Thoracic aorta (tissue), 2 donors: Measurements from ENCODE around the gene PLSCR5. TPM values are rescaled to one million over a fixed set of nuclear protein-coding genes. Genes with fewer than 3 reads are reported as not detected.
A peak's percentile ranks its signal among the peaks of the same experiment; 100 is the strongest.

Source experiments
- ATAC-seq: fragments of 150-250 bp; one replicate; pipeline ENCODE4 v1.8.0; 2017; ENCODE audit warnings: low read depth; ENCODE audit not compliant: insufficient number of reproducible peaks, low FRiP score
- DNase-seq: peaks from one replicate; pipeline ENCODE4 v3.0.0-alpha.2; 2020; ENCODE audit warnings: low spot score
- H3K27ac ChIP-seq, 2 donors: fragments of 200-600 bp; sonication (generic); 1 replicate in 1 of 2; 2 replicates in 1 of 2; pipeline ENCODE4 v1.5.1; 2016; ENCODE audit warnings: mild to moderate bottlenecking in 2 of 2, moderate library complexity in 2 of 2
- H3K27me3 ChIP-seq: fragments of 200-600 bp; sonication (generic); replicated peaks from 2 replicates; pipeline ENCODE4 v1.6.0; 2016; ENCODE audit warnings: mild to moderate bottlenecking; ENCODE audit not compliant: insufficient read depth
- H3K36me3 ChIP-seq: fragments of 200-600 bp; sonication (generic); one replicate; pipeline ENCODE4 v1.5.1; 2016
- H3K4me1 ChIP-seq, 2 donors: fragments of 200-600 bp; sonication (generic); 1 replicate in 1 of 2; 2 replicates in 1 of 2; pipeline versions ENCODE4 v1.5.1 to v1.6.0; 2016; ENCODE audit warnings: low read depth in 2 of 2, mild to moderate bottlenecking in 1 of 2; ENCODE audit not compliant: control insufficient read depth in 1 of 2
- H3K4me3 ChIP-seq: fragments of 200-600 bp; sonication (generic); 2 replicates; pipeline ENCODE4 v1.5.1; 2016; ENCODE audit warnings: mild to moderate bottlenecking
- H3K9me3 ChIP-seq: fragments of 200-600 bp; sonication (generic); 2 replicates; pipeline ENCODE4 v1.5.1; 2016
- total RNA-seq, 2 donors: library from RNA; depleted of rRNA; stranded (reverse); fragments of >200 nt; gene quantifications; one replicate each; pipeline versions ENCODE4 v1.1.0 to v1.2.3, GENCODE V29; 2016
- TF ChIP-seq, protein P1 (sequence below): fragments of 200-600 bp; sonication (generic); IDR thresholded peaks from one replicate; pipeline ENCODE4 v1.5.1; 2019; ENCODE audit warnings: antibody characterized with exemption

Gene PLSCR5
- total RNA-seq, 2 donors from 2014 or later = not detected

DNA sequence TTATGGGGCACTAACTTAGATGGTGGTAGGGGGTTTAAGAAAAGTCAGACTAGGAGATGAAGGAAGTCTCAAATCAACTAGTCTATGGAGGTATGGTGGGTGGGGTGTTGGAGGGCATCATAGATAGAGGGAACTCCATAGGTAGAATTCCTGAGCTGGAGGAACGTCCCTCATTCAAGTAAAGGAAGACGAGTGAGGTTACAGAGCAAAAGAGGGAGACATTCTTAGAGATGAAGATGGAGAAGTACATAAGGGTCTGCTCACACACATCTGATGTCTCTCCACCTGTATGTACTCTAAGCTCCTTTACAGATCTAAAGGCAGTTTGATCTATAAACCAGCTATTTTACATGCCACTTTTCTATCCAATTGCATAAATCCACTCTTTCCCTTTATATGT, 62.2 kb downstream of the PLSCR5 start:
- TF ChIP-seq, protein P1, sequence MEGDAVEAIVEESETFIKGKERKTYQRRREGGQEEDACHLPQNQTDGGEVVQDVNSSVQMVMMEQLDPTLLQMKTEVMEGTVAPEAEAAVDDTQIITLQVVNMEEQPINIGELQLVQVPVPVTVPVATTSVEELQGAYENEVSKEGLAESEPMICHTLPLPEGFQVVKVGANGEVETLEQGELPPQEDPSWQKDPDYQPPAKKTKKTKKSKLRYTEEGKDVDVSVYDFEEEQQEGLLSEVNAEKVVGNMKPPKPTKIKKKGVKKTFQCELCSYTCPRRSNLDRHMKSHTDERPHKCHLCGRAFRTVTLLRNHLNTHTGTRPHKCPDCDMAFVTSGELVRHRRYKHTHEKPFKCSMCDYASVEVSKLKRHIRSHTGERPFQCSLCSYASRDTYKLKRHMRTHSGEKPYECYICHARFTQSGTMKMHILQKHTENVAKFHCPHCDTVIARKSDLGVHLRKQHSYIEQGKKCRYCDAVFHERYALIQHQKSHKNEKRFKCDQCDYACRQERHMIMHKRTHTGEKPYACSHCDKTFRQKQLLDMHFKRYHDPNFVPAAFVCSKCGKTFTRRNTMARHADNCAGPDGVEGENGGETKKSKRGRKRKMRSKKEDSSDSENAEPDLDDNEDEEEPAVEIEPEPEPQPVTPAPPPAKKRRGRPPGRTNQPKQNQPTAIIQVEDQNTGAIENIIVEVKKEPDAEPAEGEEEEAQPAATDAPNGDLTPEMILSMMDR = no peak
- ATAC-seq = no peak
- Histone ChIP-seq H3K9me3 (no peaks in the 10 kb centered on the region), H3K36me3 (no peaks in the 10 kb centered on the region), H3K27ac (peak overlapping the region; percentile 98 to 99), H3K4me1 (peaks cover 31 to 35% of the 10 kb centered on the region in 2 donors), H3K4me3 (peak overlapping the region; percentile 98), H3K27me3 (no peaks in the 10 kb centered on the region)
- no peak for DNase-seq

DNA sequence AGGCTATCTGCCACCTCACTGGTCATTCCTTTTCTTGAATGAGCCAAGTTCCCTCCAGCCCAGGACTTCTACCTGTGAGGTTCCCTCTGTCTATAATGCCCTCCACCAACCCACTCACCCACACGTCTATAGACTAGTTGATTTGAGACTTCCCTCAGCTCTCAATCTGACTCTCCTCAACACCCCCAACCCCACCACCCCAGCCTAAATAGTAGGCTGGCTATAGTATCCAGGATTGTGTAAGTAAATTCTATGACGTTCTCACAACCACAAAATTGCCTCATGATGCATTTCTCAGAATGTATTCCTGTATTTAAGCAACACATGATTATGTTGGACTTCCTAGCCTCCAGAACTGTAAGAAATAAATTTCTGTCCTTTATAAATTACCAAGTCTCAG, 63.0 kb downstream of the PLSCR5 start:
- TF ChIP-seq, protein P1 = no peak
- Histone ChIP-seq H3K4me1 (peaks cover 32 to 38% of the 10 kb centered on the region in 2 donors), H3K27me3 (no peaks in the 10 kb centered on the region), H3K36me3 (no peaks in the 10 kb centered on the region), H3K9me3 (no peaks in the 10 kb centered on the region), H3K27ac (peak overlapping the region; percentile 46 to 98), H3K4me3 (peak overlapping the region; percentile 98)
- DNase-seq (no peak), ATAC-seq (no peak)

DNA sequence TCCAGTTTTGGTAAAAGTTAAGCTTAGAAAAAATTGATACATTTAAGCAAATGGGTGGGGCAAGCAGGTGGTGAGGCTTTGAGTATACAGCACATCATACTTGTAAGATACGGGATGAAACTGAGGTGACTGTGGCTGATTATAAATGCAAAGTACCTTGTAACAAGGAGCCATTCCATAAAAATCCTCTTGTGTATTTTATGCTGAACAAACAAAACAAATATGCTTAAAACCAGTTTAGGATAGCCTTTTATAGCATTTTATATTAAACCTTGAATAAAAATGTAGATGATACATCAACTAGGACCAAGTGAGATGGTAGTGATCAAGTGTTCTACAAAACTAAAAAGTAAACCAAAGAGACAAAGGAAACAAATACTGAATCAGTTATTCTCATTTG, 64.2 kb downstream of the PLSCR5 start:
- H3K27me3 ChIP-seq = no peaks in the 10 kb centered on the region
- H3K4me3 ChIP-seq = peak overlapping the region; percentile 98
- H3K9me3 ChIP-seq = no peaks in the 10 kb centered on the region
- DNase-seq = no peak
- no peaks in the 10 kb centered on the region for H3K36me3 ChIP-seq
- peak overlapping the region; percentile 46 to 98 for H3K27ac ChIP-seq
- TF ChIP-seq, protein P1 = no peak
- ATAC-seq = no peak
- peaks cover 44 to 49% of the 10 kb centered on the region in 2 donors for H3K4me1 ChIP-seq

DNA sequence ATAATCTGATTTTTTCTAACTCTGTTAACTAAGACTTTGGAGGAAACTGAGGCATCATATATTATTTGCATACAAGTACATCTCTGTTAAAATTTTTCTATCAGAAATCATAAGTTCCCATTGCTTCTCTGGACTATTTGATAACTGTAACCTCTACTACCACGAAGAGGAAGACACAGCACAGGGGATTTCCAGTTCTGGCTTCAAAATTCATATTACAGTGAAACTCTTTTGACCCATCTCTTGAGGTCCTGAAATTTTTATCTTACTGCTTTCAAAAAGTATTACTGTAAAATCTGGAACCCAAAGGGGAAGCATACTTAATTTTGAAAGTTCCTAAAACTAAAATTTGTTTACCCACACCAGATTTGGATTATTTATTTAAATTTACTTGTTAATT, 64.9 kb downstream of the PLSCR5 start:
- Histone ChIP-seq H3K4me3 (peak overlapping the region; percentile 98), H3K9me3 (no peaks in the 10 kb centered on the region), H3K36me3 (no peaks in the 10 kb centered on the region), H3K27ac (no peak overlapping the region), H3K4me1 (peaks cover 47 to 48% of the 10 kb centered on the region in 2 donors), H3K27me3 (no peaks in the 10 kb centered on the region)
- TF ChIP-seq, protein P1 = no peak
- ATAC-seq = no peak
- DNase-seq = no peak

DNA sequence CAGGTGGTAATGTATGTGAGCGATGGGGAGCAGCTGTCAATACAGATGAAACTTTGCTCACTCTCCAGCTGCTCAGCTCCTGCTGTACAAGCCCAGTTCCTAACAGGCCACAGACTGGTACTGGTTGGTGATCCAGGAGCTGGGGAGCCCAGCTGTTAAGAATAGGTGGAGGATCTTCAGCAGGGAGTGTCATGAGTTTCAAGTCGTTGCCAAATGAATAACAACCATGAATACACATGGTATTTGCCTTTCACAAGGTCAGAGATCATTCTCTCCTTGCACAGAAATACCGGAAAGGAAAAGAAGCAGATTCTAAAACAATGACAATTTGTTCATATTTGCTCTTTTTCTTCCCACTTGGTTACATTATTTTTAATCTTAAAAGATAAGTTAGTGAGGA, 65.8 kb downstream of the PLSCR5 start:
- no peak for ATAC-seq
- Histone ChIP-seq H3K4me3 (no peak overlapping the region), H3K9me3 (no peaks in the 10 kb centered on the region), H3K36me3 (no peaks in the 10 kb centered on the region), H3K27ac (no peak overlapping the region), H3K27me3 (no peaks in the 10 kb centered on the region), H3K4me1 (peaks cover 45 to 49% of the 10 kb centered on the region in 2 donors)
- no peak for DNase-seq
- TF ChIP-seq, protein P1 = no peak
